Measurements from ENCODE around the gene KRTAP10-1. TPM values are rescaled to one million over a fixed set of nuclear protein-coding genes. Genes with fewer than 3 reads are reported as not detected.

The KRTAP10-1 gene
- total RNA-seq, 1 donor from 2014 or later = not detected

DNA sequence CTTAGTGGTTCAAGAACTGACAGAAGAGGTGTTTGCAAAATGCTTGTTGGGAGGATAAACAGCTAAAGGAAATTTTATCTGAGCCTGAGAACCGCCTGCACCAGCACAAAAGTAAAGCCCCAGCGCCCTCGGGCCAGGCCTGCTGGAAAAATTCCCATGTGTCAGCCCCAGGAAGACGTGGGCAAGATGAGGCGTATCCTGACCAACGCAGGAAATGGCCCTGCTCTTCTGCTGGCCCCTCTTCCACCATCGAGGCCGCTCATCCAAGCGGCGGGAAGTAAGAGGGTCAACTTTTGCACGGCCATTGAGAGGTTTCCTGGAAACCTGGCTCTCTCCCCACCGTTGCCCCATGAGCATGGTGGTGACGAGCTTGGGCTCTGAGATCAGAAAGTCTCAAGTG is 45.0 kb downstream of the KRTAP10-1 start:
- DNase-seq (ENCODE audit: low spot score in 2 of 2) (no peak), FAIRE-seq (no peak)

DNA sequence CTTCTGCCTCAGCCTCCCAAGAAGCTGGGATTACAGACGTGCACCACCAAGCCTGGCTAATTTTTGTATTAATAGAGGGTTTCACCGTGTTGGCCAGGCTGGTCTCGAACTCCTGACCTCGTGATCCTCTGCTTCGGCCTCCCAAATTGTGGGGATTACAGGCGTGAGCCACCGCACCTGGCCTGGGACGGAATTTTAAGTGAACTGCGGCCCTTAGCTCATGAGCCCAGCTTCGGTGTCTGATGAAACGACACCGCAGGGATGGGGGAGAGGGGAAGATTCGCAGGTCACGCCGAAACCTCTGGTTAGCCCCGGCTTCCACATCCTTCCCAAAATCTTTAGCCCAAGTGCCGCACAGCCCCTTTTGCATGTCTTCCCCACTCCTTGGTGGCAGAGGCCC is 45.6 kb downstream of the KRTAP10-1 start:
- DNase-seq (ENCODE audit: low spot score in 2 of 2) = no peak
- FAIRE-seq = no peak

GRCh38 chr21:44492567-44493385 is 47.2 kb downstream of the KRTAP10-1 start:
- no peak for DNase-seq (ENCODE audit: low spot score in 2 of 2)
- FAIRE-seq = no peak

DNA sequence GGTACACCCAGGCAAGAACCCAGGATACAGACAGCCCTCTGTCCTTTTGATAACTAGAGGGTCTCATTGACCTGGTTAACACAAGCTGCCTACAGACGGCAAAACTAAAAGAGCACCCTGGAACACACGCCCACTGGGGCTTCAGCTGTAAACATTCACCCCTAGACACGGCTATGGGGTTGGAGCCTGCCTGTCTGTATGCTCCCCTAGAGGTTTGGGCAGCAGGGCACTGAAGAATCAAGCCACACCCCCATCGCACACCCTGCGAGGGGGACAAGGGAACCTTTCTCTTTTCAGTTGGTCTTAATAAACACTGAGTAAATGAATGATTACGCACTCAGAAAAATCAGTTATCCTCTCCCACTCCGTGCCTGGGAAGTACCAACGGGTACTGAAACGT is 49.2 kb downstream of the KRTAP10-1 start:
- FAIRE-seq = no peak
- no peak for DNase-seq (ENCODE audit: low spot score in 2 of 2)

- no peak for DNase-seq (ENCODE audit: low spot score in 2 of 2)
- FAIRE-seq = no peak
These were observed 49.6 kb downstream of the KRTAP10-1 start for GRCh38 chr21:44490405-44490804.

DNA sequence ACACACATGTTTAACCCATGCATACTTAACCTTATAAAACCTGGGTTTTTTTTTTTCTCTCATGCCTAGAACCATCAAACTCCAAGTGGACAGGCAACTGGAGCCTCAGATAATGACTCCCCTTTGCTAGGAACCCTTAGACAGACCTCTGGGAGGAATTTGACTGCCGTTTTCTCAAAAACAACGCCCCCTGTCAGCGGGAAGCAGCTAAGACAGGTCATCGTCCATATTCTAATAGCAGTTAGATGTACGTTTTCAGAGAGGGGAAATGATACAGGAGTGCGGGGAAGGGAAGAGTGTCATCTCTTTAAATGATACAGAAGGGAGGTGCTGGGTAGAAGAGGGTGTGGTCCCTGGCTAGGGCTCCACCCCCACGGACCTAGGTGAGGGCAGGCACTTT is 50.0 kb downstream of the KRTAP10-1 start:
- no peak for DNase-seq (ENCODE audit: low spot score in 2 of 2)
- FAIRE-seq = no peak

Other genes starting within 250 kb of the KRTAP10-1 start
- gene PFKL, start 240.1 kb downstream of the KRTAP10-1 start, total RNA-seq = 111 TPM
- 8.6 TPM for gene CFAP410, start 200.8 kb downstream of the KRTAP10-1 start, total RNA-seq
- gene TRPM2, start 186.6 kb downstream of the KRTAP10-1 start, total RNA-seq = 1.6 TPM
- gene LRRC3, start 84.7 kb downstream of the KRTAP10-1 start, total RNA-seq = 3.7 TPM
- not detected for gene KRTAP10-2, start 11.3 kb upstream of the KRTAP10-1 start, total RNA-seq
- gene KRTAP10-3, start 18.6 kb upstream of the KRTAP10-1 start, total RNA-seq = not detected
- not detected for gene KRTAP10-4, start 33.5 kb upstream of the KRTAP10-1 start, total RNA-seq
- gene KRTAP10-5, start 40.4 kb upstream of the KRTAP10-1 start, total RNA-seq = not detected
- not detected for gene KRTAP10-6, start 52.3 kb upstream of the KRTAP10-1 start, total RNA-seq
- gene KRTAP10-7, start 60.4 kb upstream of the KRTAP10-1 start, total RNA-seq = not detected
- not detected for gene KRTAP10-8, start 71.9 kb upstream of the KRTAP10-1 start, total RNA-seq
- not detected for gene KRTAP10-9, start 86.9 kb upstream of the KRTAP10-1 start, total RNA-seq
- gene KRTAP10-10, start 97.2 kb upstream of the KRTAP10-1 start, total RNA-seq = not detected
- not detected for gene KRTAP10-11, start 106.2 kb upstream of the KRTAP10-1 start, total RNA-seq
- gene KRTAP12-4, start 114.5 kb upstream of the KRTAP10-1 start, total RNA-seq = not detected
- gene KRTAP12-3, start 117.7 kb upstream of the KRTAP10-1 start, total RNA-seq = not detected
- not detected for gene KRTAP12-2, start 126.7 kb upstream of the KRTAP10-1 start, total RNA-seq
- not detected for gene KRTAP12-1, start 142.0 kb upstream of the KRTAP10-1 start, total RNA-seq
- gene KRTAP10-12, start 157.0 kb upstream of the KRTAP10-1 start, total RNA-seq = not detected
- gene TSPEAR, start 171.4 kb upstream of the KRTAP10-1 start, total RNA-seq = not detected

Data from frontal cortex (tissue), 4 donors.